PC-9 (cell line): ENCODE data around the gene NUTF2. TPM values are rescaled to one million over a fixed set of nuclear protein-coding genes. Genes with fewer than 3 reads are reported as not detected.

ENCODE experiments used
- BruUV-seq: library from RNA; stranded (reverse); fragments of 400-500 nt; replicated peaks from 2 replicates; lab custom pipeline; 2021; lab: Mats Ljungman, UMichigan
- CTCF ChIA-PET: fragments of 300-600 bp; sonication (Branson Sonifier 250); formaldehyde crosslinking; loops from one replicate; lab custom pipeline; 2022; ENCODE audit warnings: antibody characterized with exemption; lab: Charles Lee
- POLR2A ChIA-PET: fragments of 300-600 bp; sonication (Branson Sonifier 250); formaldehyde crosslinking; loops from one replicate; lab custom pipeline; 2022; ENCODE audit warnings: antibody characterized with exemption; ENCODE audit not compliant: unreplicated experiment; lab: Charles Lee
- DNase-seq, 2 experiments: peaks; one replicate each; pipeline versions ENCODE4 v3.0.0 to v3.0.0-alpha.2; 2015 to 2022; ENCODE audit warnings: mixed read lengths in 1 of 2
- H2AFZ ChIP-seq: fragments of 200-600 bp; sonication (generic); 2 replicates; pipeline ENCODE4 v1.8.1; 2017; ENCODE audit warnings: antibody characterized with exemption
- H3F3A ChIP-seq: fragments of 200-600 bp; sonication (generic); 2 replicates; pipeline ENCODE4 v1.8.1; 2017; ENCODE audit warnings: antibody characterized with exemption, mild to moderate bottlenecking, low read depth; ENCODE audit not compliant: insufficient read depth
- H3K27ac ChIP-seq: fragments of 200-600 bp; sonication (generic); 2 replicates; pipeline ENCODE4 v1.6.1; 2016; ENCODE audit warnings: mixed run types
- H3K27me3 ChIP-seq: fragments of 200-600 bp; sonication (generic); 2 replicates; pipeline ENCODE4 v1.6.1; 2016; ENCODE audit warnings: low read depth, mixed run types; ENCODE audit not compliant: insufficient read depth
- H3K36me3 ChIP-seq: fragments of 200-600 bp; sonication (generic); 2 replicates; pipeline ENCODE4 v1.6.1; 2016; ENCODE audit warnings: low read depth, mixed run types
- H3K4me1 ChIP-seq: fragments of 200-600 bp; sonication (generic); replicated peaks from 2 replicates; pipeline ENCODE4 v1.6.1; 2016; ENCODE audit warnings: mixed run types; ENCODE audit not compliant: insufficient read depth
- H3K4me2 ChIP-seq: fragments of 200-600 bp; sonication (generic); 2 replicates; pipeline ENCODE4 v1.6.1; 2017; ENCODE audit warnings: mixed run types
- H3K4me3 ChIP-seq: fragments of 200-600 bp; sonication (generic); 2 replicates; pipeline ENCODE4 v1.6.1; 2016; ENCODE audit warnings: mixed run types
- H3K79me2 ChIP-seq: fragments of 200-600 bp; sonication (generic); 2 replicates; pipeline ENCODE4 v1.6.1; 2017; ENCODE audit warnings: low read depth, mixed run types
- H3K9me2 ChIP-seq: fragments of 200-600 bp; sonication (generic); 2 replicates; pipeline ENCODE4 v1.8.1; 2017; ENCODE audit warnings: mild to moderate bottlenecking; ENCODE audit not compliant: insufficient read depth
- H3K9me3 ChIP-seq: fragments of 200-600 bp; sonication (generic); 2 replicates; pipeline ENCODE4 v1.8.1; 2016; ENCODE audit warnings: low read depth; ENCODE audit not compliant: insufficient read depth
- H4K20me1 ChIP-seq: fragments of 200-600 bp; sonication (generic); 2 replicates; pipeline ENCODE4 v1.8.1; 2017; ENCODE audit not compliant: insufficient read depth
- CTCF ChIP-seq: fragments of 200-600 bp; sonication (generic); conservative IDR thresholded peaks from 2 replicates; pipeline ENCODE4 v1.6.1; 2017; ENCODE audit warnings: mixed run types, antibody characterized with exemption, mild to moderate bottlenecking, moderate library complexity
- EZH2 ChIP-seq: fragments of 200-600 bp; sonication (generic); IDR thresholded peaks from 2 replicates; pipeline ENCODE4 v1.8.0; 2017; ENCODE audit warnings: antibody characterized with exemption, low read depth
- intact Hi-C: fragments of 100-400 bp; cut with micrococcal nuclease; formaldehyde crosslinking; loops from one replicate; pipeline ENCODE4 v1.10.0; 2022; ENCODE audit not compliant: unreplicated experiment
- total RNA-seq: library from RNA; stranded (reverse); gene quantifications from 2 replicates; pipeline ENCODE4 v1.2.3, GENCODE V29; 2021

Gene NUTF2
- total RNA-seq, 1 experiment from 2014 or later: 147 TPM

- H3K27ac ChIP-seq: no peak overlapping the region
- intact Hi-C loops: loop anchor here (2.0 kb wide), 1 partner anchor 159 kb away; no protein-coding TSS in a partner anchor
- TF ChIP-seq CTCF: no peak
- TF ChIP-seq EZH2: no peak
- H3K36me3 ChIP-seq: peaks cover 13% of the 10 kb centered on the region
- no peaks in the 10 kb centered on the region; the same call in 1 of the 2 replicates for H3F3A ChIP-seq
- DNase-seq: no peak
- no peaks in the 10 kb centered on the region for H3K79me2 ChIP-seq
- H3K9me3 ChIP-seq: no peaks in the 10 kb centered on the region
- ChIA-PET POLR2A (no interaction called here), CTCF (no interaction called here)
- H4K20me1 ChIP-seq: no peaks in the 10 kb centered on the region
- H3K9me2 ChIP-seq: no peaks in the 10 kb centered on the region
- H3K4me1 ChIP-seq: no peaks in the 10 kb centered on the region
- H2AFZ ChIP-seq: no peak overlapping the region
- no TSS peak for BruUV-seq
- no peak overlapping the region for H3K4me2 ChIP-seq
- H3K27me3 ChIP-seq: no peaks in the 10 kb centered on the region
- H3K4me3 ChIP-seq: no peak overlapping the region
Observed at GRCh38 chr16:67881621-67882161, 35.0 kb downstream of the NUTF2 start.

- Histone ChIP-seq H4K20me1 (no peaks in the 10 kb centered on the region), H3K79me2 (no peaks in the 10 kb centered on the region), H3K4me2 (no peak overlapping the region), H3F3A (no peaks in the 10 kb centered on the region; the same call in 1 of the 2 replicates), H3K4me1 (no peaks in the 10 kb centered on the region), H3K27me3 (no peaks in the 10 kb centered on the region), H2AFZ (no peak overlapping the region), H3K9me3 (no peaks in the 10 kb centered on the region), H3K9me2 (no peaks in the 10 kb centered on the region), H3K27ac (no peak overlapping the region), H3K36me3 (peaks cover 7% of the 10 kb centered on the region), H3K4me3 (no peak overlapping the region)
- POLR2A ChIA-PET: interaction anchor here (0.6 kb wide), 1 partner anchor 601 kb away, joined by 4 read pairs; no protein-coding TSS in a partner anchor
- CTCF ChIA-PET: interaction anchor here (2.1 kb wide), 1 partner anchor 50 kb away, joined by 5 read pairs; no protein-coding TSS in a partner anchor
- no peak for TF ChIP-seq CTCF
- no peak for TF ChIP-seq EZH2
- DNase-seq: no peak
- intact Hi-C loops: loop anchor here (2.0 kb wide), 1 partner anchor 158 kb away; no protein-coding TSS in a partner anchor
- no TSS peak for BruUV-seq
Observed at GRCh38 chr16:67882374-67883145, 35.8 kb downstream of the NUTF2 start.

- H3K4me1 ChIP-seq: no peaks in the 10 kb centered on the region
- H3K4me2 ChIP-seq: no peak overlapping the region
- CTCF ChIA-PET: interaction anchor here (0.6 to 2.1 kb wide), 4 partner anchors 10 to 180 kb away, joined by 4 to 13 read pairs (median 4); partner anchors contain the start of gene PSKH1
- intact Hi-C loops: loop anchor here (2.0 kb wide), 1 partner anchor 157 kb away; no protein-coding TSS in a partner anchor
- no peaks in the 10 kb centered on the region for H3K9me2 ChIP-seq
- POLR2A ChIA-PET: interaction anchor here (0.6 kb wide), 2 partner anchors 485 to 602 kb away, joined by 4 read pairs; no protein-coding TSS in a partner anchor
- no TSS peak for BruUV-seq
- TF ChIP-seq CTCF (no peak), EZH2 (no peak)
- no peaks in the 10 kb centered on the region for H3K27me3 ChIP-seq
- no peak overlapping the region for H3K4me3 ChIP-seq
- no peak overlapping the region for H2AFZ ChIP-seq
- H3F3A ChIP-seq: no peaks in the 10 kb centered on the region; the same call in 1 of the 2 replicates
- no peak overlapping the region for H3K27ac ChIP-seq
- no peaks in the 10 kb centered on the region for H4K20me1 ChIP-seq
- peaks cover 4% of the 10 kb centered on the region; the same call in 1 of the 2 replicates for H3K36me3 ChIP-seq
- no peaks in the 10 kb centered on the region for H3K79me2 ChIP-seq
- no peak for DNase-seq
- no peaks in the 10 kb centered on the region for H3K9me3 ChIP-seq
Observed at GRCh38 chr16:67883146-67883871, 36.6 kb downstream of the NUTF2 start.
